ENCODE data around the gene CDH2.

DNA sequence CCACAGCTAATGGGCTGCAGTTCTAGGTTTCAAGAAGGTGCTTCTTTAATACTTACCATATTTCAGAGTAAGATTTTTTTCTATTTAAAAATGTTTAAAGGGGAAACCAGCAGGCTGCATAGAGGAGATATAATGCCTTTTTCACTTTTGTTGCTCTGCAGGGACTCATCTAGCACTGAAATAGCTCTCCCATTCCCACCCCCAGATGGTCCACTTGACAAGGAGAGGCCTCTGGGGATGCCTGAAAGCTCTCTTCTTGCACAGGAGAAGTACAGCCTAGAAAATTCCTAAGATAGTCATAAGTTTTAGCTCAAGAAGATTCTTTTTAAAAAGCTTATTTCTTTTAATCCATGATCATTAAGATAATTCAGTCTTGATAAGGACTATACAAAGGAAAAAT lies 126.4 kb downstream of the CDH2 start:
- TF ChIP-seq, protein P1, sequence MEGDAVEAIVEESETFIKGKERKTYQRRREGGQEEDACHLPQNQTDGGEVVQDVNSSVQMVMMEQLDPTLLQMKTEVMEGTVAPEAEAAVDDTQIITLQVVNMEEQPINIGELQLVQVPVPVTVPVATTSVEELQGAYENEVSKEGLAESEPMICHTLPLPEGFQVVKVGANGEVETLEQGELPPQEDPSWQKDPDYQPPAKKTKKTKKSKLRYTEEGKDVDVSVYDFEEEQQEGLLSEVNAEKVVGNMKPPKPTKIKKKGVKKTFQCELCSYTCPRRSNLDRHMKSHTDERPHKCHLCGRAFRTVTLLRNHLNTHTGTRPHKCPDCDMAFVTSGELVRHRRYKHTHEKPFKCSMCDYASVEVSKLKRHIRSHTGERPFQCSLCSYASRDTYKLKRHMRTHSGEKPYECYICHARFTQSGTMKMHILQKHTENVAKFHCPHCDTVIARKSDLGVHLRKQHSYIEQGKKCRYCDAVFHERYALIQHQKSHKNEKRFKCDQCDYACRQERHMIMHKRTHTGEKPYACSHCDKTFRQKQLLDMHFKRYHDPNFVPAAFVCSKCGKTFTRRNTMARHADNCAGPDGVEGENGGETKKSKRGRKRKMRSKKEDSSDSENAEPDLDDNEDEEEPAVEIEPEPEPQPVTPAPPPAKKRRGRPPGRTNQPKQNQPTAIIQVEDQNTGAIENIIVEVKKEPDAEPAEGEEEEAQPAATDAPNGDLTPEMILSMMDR (IDR thresholded peaks at IDR 0.05): no peak
- TF ChIP-seq EP300 (IDR thresholded peaks at IDR 0.05) (no peak), POLR2A (IDR thresholded peaks at IDR 0.05) (no peak)

Measured in suprapubic skin (tissue), 3 donors.